ENCODE results near the gene SLC6A8.
A peak's percentile ranks its signal among the peaks of the same experiment; 100 is the strongest.

The SLC6A8 gene

GRCh38 chrX:153648358-153649177, 39.2 kb upstream of the SLC6A8 start:
- no peak overlapping the region for H3K4me3 ChIP-seq (ENCODE audit: low read depth, low read length)
- no peak for DNase-seq (ENCODE audit: low read depth)
- TF ChIP-seq, protein P1, sequence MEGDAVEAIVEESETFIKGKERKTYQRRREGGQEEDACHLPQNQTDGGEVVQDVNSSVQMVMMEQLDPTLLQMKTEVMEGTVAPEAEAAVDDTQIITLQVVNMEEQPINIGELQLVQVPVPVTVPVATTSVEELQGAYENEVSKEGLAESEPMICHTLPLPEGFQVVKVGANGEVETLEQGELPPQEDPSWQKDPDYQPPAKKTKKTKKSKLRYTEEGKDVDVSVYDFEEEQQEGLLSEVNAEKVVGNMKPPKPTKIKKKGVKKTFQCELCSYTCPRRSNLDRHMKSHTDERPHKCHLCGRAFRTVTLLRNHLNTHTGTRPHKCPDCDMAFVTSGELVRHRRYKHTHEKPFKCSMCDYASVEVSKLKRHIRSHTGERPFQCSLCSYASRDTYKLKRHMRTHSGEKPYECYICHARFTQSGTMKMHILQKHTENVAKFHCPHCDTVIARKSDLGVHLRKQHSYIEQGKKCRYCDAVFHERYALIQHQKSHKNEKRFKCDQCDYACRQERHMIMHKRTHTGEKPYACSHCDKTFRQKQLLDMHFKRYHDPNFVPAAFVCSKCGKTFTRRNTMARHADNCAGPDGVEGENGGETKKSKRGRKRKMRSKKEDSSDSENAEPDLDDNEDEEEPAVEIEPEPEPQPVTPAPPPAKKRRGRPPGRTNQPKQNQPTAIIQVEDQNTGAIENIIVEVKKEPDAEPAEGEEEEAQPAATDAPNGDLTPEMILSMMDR (IDR thresholded peaks at IDR 0.05; ENCODE audit: control insufficient read depth, extremely low read depth, insufficient read depth) = no peak

DNA sequence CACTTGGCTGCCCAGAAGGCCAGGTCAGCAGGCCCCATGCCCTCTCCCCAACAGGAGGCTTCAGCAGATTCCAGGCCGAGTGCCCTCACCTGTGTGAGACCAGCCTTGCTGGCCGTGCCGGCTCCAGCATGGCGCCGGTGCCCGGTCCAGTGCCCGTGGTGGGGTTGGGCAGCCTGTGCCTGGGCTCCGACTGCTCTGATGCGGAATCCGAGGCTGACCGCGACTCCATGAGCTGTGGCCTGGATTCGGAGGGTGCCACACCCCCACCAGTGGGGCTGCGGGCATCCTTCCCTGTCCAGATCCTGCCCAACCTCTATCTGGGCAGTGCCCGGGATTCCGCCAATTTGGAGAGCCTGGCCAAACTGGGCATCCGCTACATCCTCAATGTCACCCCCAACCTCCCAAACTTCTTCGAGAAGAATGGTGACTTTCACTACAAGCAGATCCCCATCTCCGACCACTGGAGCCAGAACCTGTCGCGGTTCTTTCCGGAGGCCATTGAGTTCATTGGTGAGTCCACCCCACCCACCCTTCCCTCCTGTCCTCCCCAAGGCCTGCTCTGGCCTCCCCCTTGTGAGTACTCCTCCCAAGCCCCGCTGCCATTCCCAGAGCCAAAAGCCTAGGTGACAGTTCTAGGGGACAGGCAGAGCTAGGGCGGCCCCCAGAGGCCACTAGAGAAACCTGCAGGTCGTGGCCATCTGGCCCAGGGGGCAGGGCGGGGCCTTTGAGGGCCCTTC, 38.4 kb upstream of the SLC6A8 start:
- no peak for DNase-seq (ENCODE audit: low read depth)
- no peak overlapping the region for H3K4me3 ChIP-seq (ENCODE audit: low read depth, low read length)
- TF ChIP-seq, protein P1 (IDR thresholded peaks at IDR 0.05; ENCODE audit: control insufficient read depth, extremely low read depth, insufficient read depth) = peak; percentile 30

- TF ChIP-seq, protein P1 (IDR thresholded peaks at IDR 0.05; ENCODE audit: control insufficient read depth, extremely low read depth, insufficient read depth) = no peak
- no peak overlapping the region for H3K4me3 ChIP-seq (ENCODE audit: low read depth, low read length)
- DNase-seq (ENCODE audit: low read depth) = no peak
Measured at GRCh38 chrX:153649915-153650782, 37.6 kb upstream of the SLC6A8 start.

GRCh38 chrX:153650959-153651358, 36.8 kb upstream of the SLC6A8 start:
- no peak for DNase-seq (ENCODE audit: low read depth)
- no peak overlapping the region for H3K4me3 ChIP-seq (ENCODE audit: low read depth, low read length)
- TF ChIP-seq, protein P1 (IDR thresholded peaks at IDR 0.05; ENCODE audit: control insufficient read depth, extremely low read depth, insufficient read depth) = no peak

- no peak overlapping the region for H3K4me3 ChIP-seq (ENCODE audit: low read depth, low read length)
- TF ChIP-seq, protein P1 (IDR thresholded peaks at IDR 0.05; ENCODE audit: control insufficient read depth, extremely low read depth, insufficient read depth) = no peak
- DNase-seq (ENCODE audit: low read depth) = no peak
Measured at GRCh38 chrX:153651540-153652079, 36.1 kb upstream of the SLC6A8 start.

DNA sequence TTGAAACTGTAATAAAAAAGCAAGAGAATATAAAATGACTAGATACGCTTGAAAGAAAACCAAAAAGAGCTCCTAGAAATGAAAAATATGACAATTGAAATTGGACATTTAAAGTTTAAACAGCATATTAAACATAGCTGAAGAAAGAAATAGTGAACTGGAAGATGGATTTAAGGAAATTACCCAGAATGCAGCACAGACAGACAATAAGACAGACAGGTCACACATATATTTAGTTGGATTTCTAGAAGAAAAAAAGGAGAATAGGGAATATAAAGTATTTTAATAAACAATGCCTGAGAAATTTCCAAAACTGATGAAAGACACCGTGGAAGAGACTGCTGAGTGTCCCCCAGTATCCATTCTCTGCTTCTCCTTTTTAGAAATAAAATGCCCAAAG, 34.2 kb upstream of the SLC6A8 start:
- no peak overlapping the region for H3K4me3 ChIP-seq (ENCODE audit: low read depth, low read length)
- no peak for DNase-seq (ENCODE audit: low read depth)
- TF ChIP-seq, protein P1 (IDR thresholded peaks at IDR 0.05; ENCODE audit: control insufficient read depth, extremely low read depth, insufficient read depth) = no peak
